HuH-7 (cell line): ENCODE results near the gene ATXN7L3B.
"Not testable (repeated sequence)": the region's sequence is repeated elsewhere in the genome, so short reads cannot be mapped to it uniquely, and the experiment has no call there.

Experiments
- DNase-seq: peaks from one replicate; pipeline ENCODE4 v3.0.0; 2011; ENCODE audit warnings: low spot score

ATXN7L3B gene

GRCh38 chr12:74537707-74538385 is at the start of gene ATXN7L3B:
Gene ATXN7L3B, plus strand, starts transcription at chr12:74537835. Its CDS starts 278 bp downstream, at chr12:74538113.
- DNase-seq, result peak; percentile 81

GRCh38 chr12:74488134-74488533 is 49.5 kb upstream of the ATXN7L3B start:
- no peak for DNase-seq

- no peak for DNase-seq
Observed at GRCh38 chr12:74489543-74489942, 48.1 kb upstream of the ATXN7L3B start.

- no peak for DNase-seq
Observed at GRCh38 chr12:74490390-74491064, 47.1 kb upstream of the ATXN7L3B start.

- no peak for DNase-seq
Observed at GRCh38 chr12:74491374-74491773, 46.3 kb upstream of the ATXN7L3B start.

GRCh38 chr12:74499192-74499591 is 38.4 kb upstream of the ATXN7L3B start:
- no peak for DNase-seq

GRCh38 chr12:74508873-74509657 is 28.6 kb upstream of the ATXN7L3B start:
- not testable (repeated sequence) for DNase-seq

- DNase-seq, result no peak
Observed at GRCh38 chr12:74509886-74510285, 27.7 kb upstream of the ATXN7L3B start.

- DNase-seq, result no peak
Observed at GRCh38 chr12:74514098-74514872, 23.4 kb upstream of the ATXN7L3B start.

- DNase-seq, result no peak
Observed at GRCh38 chr12:74515849-74516248, 21.8 kb upstream of the ATXN7L3B start.

GRCh38 chr12:74526535-74526934 is 11.1 kb upstream of the ATXN7L3B start:
- no peak for DNase-seq

- no peak for DNase-seq
Observed at GRCh38 chr12:74527491-74527890, 10.1 kb upstream of the ATXN7L3B start.

GRCh38 chr12:74530676-74531075 is 7.0 kb upstream of the ATXN7L3B start:
- DNase-seq, result no peak

- no peak for DNase-seq
Observed at GRCh38 chr12:74535536-74535935, 2.1 kb upstream of the ATXN7L3B start.

GRCh38 chr12:74537126-74537706 is 419 bp upstream of the ATXN7L3B start:
- DNase-seq, result no peak

GRCh38 chr12:74538491-74539258 is 1.0 kb downstream of the ATXN7L3B start:
- DNase-seq, result no peak

GRCh38 chr12:74539261-74539660 is 1.6 kb downstream of the ATXN7L3B start:
- DNase-seq, result no peak

- no peak for DNase-seq
Observed at GRCh38 chr12:74539765-74540526, 2.3 kb downstream of the ATXN7L3B start.

- no peak for DNase-seq
Observed at GRCh38 chr12:74541074-74541473, 3.4 kb downstream of the ATXN7L3B start.

GRCh38 chr12:74547249-74547648 is 9.6 kb downstream of the ATXN7L3B start:
- no peak for DNase-seq
